Anterior cingulate cortex (tissue), 58 donors: ENCODE data around the gene NAPA.

Experiments
- DNase-seq, 58 donors: peaks; one replicate each; lab custom pipeline; 2025; lab: John Stamatoyannopoulos, UW

Gene NAPA

GRCh38 chr19:47514869-47515588, at the start of gene NAPA:
Gene NAPA (minus strand): TSS chr19:47515063. CDS start chr19:47514940, 123 bp downstream.
- DNase-seq, result peak; percentile 97 to 100 (median 100)

DNA sequence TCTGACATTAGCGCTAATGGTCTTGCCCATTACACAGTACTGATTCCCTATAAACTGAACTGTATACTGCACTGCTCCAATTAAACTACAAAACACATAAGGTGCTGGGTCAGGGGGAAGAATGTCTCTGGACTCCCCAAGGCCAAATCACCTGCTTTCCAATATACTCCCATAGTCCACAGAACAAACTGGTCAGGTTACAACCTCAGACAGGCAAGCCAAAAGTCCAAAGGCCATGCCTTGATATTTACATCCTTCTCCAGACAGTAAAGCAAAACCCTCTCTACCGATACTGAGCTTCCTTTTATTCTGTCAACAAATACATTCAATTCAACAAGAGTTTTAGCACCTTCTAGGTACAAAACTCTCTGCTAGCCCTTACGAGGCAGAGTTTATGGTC, 49.2 kb upstream of the NAPA start:
- no peak for DNase-seq

- no peak for DNase-seq
These were observed 46.7 kb upstream of the NAPA start for GRCh38 chr19:47561440-47562057.

DNA sequence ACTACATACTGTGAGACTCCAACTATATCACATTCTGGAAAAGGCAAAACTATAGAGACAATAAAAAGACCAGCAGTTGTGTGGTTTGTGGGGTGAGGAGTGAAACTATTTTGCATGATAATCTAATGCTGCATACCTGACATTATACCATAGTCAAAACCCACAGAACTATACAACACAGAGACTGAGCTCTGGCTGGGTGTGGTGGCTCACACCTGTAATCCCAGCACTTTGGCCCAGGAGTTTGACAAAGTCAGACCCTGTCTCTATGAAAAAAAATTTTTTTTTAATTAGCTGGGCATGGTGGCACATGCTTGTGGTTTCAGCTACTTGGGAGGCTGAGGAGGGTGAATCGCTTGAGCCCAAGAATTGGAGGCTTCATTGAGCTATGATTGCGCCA, 46.1 kb upstream of the NAPA start:
- no peak for DNase-seq

- no peak for DNase-seq
These were observed 35.3 kb upstream of the NAPA start for GRCh38 chr19:47550129-47550528.

GRCh38 chr19:47549261-47549862, 34.5 kb upstream of the NAPA start:
- no peak for DNase-seq

DNA sequence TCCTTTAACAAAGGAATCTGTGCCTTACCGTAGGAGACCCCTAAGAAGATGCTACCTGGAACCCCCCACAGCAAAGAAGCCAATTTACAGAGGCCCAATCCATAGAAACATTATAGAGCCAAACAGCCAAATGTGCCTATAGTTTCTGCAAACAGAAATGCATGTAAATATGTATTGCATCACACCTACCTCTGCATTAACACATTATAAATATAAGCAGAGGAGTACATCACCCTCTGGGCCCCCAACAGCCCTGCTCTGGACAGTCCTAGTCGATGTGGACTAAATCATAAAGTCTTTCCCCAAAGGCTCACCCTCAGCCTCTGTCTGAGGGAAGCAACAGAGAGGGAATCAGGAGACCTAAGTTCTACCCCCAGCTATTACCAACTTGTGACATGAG, 32.3 kb upstream of the NAPA start:
- DNase-seq, result no peak

GRCh38 chr19:47545061-47545948, 30.4 kb upstream of the NAPA start:
- DNase-seq, result no peak

GRCh38 chr19:47544476-47544875, 29.6 kb upstream of the NAPA start:
- no peak for DNase-seq

GRCh38 chr19:47544075-47544474, 29.2 kb upstream of the NAPA start:
- DNase-seq, result no peak

DNA sequence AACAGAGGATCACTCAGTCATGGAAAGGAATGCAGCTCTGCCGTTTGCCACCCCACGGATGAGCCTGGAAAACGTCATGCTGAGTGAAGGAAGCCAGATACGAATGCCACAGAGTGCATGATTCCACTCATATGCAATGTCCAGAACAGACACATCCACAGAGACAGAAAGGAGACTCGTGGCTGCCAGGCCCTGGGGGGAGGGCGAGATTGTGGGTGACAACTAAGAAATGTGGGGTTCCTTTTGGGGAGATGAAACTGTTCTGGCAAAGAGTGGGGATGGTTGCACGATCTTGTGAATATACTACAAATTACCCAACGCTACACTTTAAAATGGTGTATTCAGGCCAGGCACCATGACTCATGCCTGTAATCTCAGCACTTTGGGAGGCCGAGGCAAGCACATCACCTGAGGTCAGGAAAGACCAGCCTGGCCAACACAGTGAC, 27.2 kb upstream of the NAPA start:
- DNase-seq, result no peak

DNA sequence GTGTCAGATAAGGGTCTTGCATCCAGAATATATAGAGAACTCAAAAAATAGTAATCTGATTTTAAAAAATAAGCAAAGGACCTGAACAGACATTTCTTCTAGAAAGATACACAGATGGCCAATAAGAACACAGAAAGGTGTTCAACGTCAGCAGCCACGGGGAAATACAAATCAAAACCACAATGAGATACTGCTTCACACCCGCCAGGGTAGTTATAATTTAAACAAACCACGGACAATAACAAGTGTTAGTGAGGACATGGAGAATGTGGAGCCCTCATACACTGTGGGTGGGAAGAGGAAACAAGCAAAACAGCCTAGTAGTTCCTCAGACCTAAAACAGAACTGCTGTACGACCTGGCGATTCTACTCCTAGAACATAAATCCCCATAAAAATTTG, 26.7 kb upstream of the NAPA start:
- no peak for DNase-seq

DNA sequence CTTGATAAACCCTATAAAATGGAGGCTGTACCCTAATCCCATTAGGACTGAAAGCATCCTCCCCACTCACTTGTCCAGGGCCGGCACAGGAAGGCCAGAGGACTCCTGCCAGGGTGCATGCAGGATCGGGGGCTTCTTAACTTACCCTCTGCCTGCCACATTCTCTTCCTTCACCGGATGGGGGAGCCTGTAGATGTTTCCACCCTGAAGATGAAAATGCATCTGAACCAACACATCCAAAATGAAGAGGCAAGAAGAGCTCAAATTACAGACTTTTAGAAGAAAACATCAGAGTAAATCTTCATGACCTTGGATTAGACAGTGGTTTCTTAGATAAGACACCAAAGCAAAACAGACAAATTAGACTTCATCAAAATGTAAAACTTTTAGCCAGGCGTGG, 25.9 kb upstream of the NAPA start:
- no peak for DNase-seq

DNA sequence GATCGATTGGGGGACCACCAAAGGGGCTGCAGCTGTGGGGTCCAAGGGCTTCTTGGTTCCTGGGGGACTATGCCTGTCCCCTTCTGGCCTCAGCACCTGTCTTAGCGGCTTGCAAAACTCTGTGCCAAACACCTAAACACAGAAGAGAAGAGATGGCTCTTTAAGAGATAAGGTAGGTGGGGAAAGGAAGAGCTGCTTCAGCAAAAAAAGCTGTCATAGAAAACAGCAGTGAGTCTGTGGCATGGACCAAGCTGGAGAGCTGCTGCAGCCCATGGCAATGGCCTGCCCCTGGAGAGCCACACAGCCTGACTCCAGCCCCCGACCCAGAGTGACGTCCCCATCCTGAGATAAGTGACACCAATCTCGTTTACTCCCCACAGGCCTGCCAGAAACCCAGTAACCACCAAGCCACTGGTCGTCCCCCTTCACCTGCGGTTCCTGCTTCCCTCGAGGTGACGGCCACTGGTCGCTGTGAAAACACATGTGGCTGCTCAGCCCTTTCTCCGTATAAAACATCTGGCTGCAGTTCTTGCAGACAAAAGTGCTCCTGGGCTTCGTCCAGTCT, 25.0 kb upstream of the NAPA start:
- no peak for DNase-seq

DNA sequence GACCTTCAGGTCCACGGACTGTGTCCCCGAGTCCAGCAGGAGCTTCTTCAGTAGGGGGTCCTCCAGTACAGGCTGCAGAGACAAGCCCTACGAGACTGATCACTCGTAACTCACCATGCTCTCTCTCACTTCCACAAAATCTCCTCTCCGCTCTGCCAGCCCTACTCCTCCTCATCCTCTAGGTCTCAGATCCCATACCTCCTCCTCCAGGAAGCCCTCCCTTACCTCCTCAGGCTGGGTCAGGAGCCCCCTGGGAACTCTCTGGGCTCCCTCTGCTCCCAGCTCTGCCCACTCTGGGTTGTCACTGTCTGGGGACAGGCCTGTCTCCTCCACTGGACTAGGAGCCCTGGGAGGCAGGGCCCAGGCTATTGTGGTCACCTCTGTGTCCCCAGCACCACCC, 23.9 kb upstream of the NAPA start:
- DNase-seq, result no peak

- DNase-seq, result no peak
These were observed 22.6 kb upstream of the NAPA start for GRCh38 chr19:47537493-47537892.

DNA sequence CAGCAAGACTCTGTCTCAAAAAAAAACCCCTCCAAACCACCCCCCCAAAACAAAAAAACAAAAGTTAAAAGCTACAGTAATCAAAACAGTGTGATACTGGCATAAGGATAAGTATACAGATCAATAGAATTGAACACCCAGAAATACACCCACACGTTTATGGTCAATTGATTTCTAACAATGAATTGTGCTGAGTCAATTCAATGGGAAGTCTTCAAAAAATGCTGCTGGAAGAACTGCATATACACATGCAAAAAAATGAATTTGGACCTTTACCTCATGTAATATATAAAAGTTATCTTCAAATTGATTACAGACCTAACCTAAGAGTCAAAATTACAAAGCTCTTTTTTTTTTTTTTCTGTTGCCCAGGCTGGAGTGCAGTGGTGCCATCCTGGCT, 19.8 kb upstream of the NAPA start:
- DNase-seq, result no peak

GRCh38 chr19:47531640-47532387, 17.0 kb upstream of the NAPA start:
- no peak for DNase-seq

DNA sequence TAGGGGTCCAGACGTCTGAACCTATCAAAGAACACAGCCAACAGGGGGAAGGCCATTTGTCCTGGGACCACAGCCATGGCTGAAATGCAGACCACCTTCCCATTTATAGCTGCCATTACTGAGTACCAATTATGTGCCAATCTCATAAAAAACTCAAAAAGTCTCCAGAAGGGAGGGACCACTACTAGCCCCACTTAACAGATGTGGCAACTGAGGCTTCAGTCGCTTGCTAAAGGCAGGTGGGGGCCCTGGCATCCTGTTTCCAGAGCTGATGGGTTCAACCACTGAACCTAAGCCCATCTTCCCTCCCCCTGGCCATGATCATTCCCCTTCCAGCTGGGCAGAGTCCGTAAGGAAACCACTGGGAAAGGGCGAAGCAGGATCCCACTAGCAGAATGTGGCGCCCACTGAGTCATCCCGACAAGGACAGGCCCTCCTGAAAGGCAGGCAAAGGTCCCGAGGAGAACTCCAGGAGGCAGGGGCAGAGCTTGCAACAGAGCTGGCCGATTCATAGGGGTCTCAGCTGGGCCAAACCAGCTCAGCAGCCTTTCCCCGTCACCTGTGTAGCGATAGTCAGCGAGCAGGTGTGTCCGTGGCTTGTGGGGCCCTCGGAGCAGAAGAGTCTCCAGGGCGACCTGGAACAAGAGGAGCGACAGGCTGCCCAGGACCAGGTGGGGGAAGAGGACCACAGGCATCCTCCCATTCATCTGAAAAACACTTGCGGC, 14.3 kb upstream of the NAPA start:
- DNase-seq, result no peak
